ENCODE data around the gene KRT32. TPM values are rescaled to one million over a fixed set of nuclear protein-coding genes. Genes with fewer than 3 reads are reported as not detected.

The KRT32 gene
- total RNA-seq, 1 experiment from 2014 or later, result not detected

DNA sequence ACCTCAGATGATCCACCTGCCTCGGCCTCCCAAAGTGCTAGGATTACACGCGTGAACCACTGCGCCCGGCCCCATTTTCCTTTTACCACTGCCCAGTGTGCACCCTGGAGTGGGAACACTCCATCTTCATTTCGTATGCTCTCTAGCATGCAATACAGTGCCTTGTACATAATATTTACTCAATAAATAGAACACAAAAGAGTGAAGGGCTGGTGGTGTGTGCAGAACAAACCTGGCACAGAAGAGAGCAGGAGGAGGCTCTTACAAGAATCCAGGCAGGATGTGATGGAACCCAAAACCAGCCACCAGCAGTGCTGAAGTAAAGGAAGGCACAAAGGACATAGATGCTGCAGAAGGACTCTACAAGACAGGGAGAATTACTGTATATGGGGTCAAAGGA is 50.1 kb downstream of the KRT32 start:
- ChIA-PET POLR2A (ENCODE audit: low non-redundant PET) (no interaction called here), CTCF (no interaction called here)
- H3K27me3 ChIP-seq (replicated peaks; ENCODE audit: insufficient read depth, low read depth, low read length, poor library complexity), result no peaks in the 10 kb centered on the region
- no peak overlapping the region for H3K27ac ChIP-seq (ENCODE audit: low read depth, low read length, poor library complexity, severe bottlenecking)
- intact Hi-C loops (cut with micrococcal nuclease; ENCODE audit: unreplicated experiment), result no loop called here
- H3K4me3 ChIP-seq (ENCODE audit: low read depth, low read length, poor library complexity, severe bottlenecking), result no peak overlapping the region
- no peaks in the 10 kb centered on the region for H3K36me3 ChIP-seq (ENCODE audit: insufficient read depth, low read length, poor library complexity, severe bottlenecking)
- no TSS peak for BruUV-seq (replicated peaks)
- no peaks in the 10 kb centered on the region for H3K9me3 ChIP-seq (ENCODE audit: low read depth, low read length, poor library complexity, severe bottlenecking)
- TF ChIP-seq, protein P1, sequence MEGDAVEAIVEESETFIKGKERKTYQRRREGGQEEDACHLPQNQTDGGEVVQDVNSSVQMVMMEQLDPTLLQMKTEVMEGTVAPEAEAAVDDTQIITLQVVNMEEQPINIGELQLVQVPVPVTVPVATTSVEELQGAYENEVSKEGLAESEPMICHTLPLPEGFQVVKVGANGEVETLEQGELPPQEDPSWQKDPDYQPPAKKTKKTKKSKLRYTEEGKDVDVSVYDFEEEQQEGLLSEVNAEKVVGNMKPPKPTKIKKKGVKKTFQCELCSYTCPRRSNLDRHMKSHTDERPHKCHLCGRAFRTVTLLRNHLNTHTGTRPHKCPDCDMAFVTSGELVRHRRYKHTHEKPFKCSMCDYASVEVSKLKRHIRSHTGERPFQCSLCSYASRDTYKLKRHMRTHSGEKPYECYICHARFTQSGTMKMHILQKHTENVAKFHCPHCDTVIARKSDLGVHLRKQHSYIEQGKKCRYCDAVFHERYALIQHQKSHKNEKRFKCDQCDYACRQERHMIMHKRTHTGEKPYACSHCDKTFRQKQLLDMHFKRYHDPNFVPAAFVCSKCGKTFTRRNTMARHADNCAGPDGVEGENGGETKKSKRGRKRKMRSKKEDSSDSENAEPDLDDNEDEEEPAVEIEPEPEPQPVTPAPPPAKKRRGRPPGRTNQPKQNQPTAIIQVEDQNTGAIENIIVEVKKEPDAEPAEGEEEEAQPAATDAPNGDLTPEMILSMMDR (conservative IDR thresholded peaks at IDR 0.05; ENCODE audit: low read depth, low read length), result no peak
- no peak for TF ChIP-seq EZH2 (IDR thresholded peaks at IDR 0.05; ENCODE audit: borderline replicate concordance, low read depth, low read length, poor library complexity, severe bottlenecking)
- DNase-seq (ENCODE audit: low spot score), result no peak
- H3K4me1 ChIP-seq (ENCODE audit: insufficient read depth, low read length, poor library complexity, severe bottlenecking), result no peaks in the 10 kb centered on the region

DNA sequence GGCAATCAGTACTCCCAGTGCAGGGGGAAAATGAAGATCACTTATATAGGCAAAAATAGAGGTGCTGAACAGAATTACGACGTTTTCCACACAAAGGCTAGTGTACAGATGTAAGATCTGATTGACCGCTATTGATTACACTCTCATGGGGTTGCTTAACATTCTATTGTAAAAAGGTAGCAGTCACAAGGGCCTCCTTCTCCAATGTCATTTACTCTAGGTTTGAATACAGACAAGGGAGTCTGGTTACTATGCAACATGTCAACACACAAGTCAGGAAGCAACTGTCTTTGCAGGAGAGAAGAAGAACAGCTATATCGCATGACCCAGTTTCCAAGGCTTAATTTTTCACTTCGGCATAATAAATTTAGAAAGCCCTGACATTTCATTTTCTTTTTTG is 50.7 kb downstream of the KRT32 start:
- no TSS peak for BruUV-seq (replicated peaks)
- Histone ChIP-seq H3K36me3 (ENCODE audit: insufficient read depth, low read length, poor library complexity, severe bottlenecking) (no peaks in the 10 kb centered on the region), H3K27ac (ENCODE audit: low read depth, low read length, poor library complexity, severe bottlenecking) (no peak overlapping the region), H3K4me1 (ENCODE audit: insufficient read depth, low read length, poor library complexity, severe bottlenecking) (no peaks in the 10 kb centered on the region), H3K27me3 (replicated peaks; ENCODE audit: insufficient read depth, low read depth, low read length, poor library complexity) (no peaks in the 10 kb centered on the region), H3K9me3 (ENCODE audit: low read depth, low read length, poor library complexity, severe bottlenecking) (no peaks in the 10 kb centered on the region), H3K4me3 (ENCODE audit: low read depth, low read length, poor library complexity, severe bottlenecking) (no peak overlapping the region)
- ChIA-PET CTCF (no interaction called here), POLR2A (ENCODE audit: low non-redundant PET) (no interaction called here)
- intact Hi-C loops (cut with micrococcal nuclease; ENCODE audit: unreplicated experiment), result no loop called here
- no peak for DNase-seq (ENCODE audit: low spot score)
- TF ChIP-seq, protein P1 (conservative IDR thresholded peaks at IDR 0.05; ENCODE audit: low read depth, low read length), result no peak
- no peak for TF ChIP-seq EZH2 (IDR thresholded peaks at IDR 0.05; ENCODE audit: borderline replicate concordance, low read depth, low read length, poor library complexity, severe bottlenecking)

DNA sequence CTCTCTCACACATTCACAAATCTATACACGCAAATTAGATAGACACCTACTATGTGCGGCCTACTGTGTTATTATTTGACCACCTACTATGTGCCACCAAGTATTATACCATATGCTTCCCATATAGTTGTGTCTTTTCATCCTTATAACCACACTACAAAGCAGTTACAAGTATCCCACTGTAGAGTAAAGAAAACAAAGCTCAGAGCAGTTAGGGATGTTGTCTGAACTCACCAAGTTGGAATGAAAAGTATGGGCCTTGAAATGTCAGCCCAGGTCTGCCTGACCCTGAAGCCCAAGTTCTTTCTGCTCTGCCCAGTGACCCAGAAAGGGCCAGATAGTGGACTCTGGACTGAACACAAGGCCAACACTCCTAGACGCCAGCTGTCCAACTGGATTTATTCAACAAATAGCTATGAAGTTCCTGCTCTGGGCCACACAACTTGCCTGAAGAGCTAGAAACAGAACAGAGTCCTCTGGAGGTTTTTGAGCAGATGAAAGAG is 51.3 kb downstream of the KRT32 start:
- no TSS peak for BruUV-seq (replicated peaks)
- no peak for DNase-seq (ENCODE audit: low spot score)
- Histone ChIP-seq H3K27ac (ENCODE audit: low read depth, low read length, poor library complexity, severe bottlenecking) (no peak overlapping the region), H3K4me1 (ENCODE audit: insufficient read depth, low read length, poor library complexity, severe bottlenecking) (no peaks in the 10 kb centered on the region), H3K9me3 (ENCODE audit: low read depth, low read length, poor library complexity, severe bottlenecking) (no peaks in the 10 kb centered on the region), H3K4me3 (ENCODE audit: low read depth, low read length, poor library complexity, severe bottlenecking) (no peak overlapping the region), H3K36me3 (ENCODE audit: insufficient read depth, low read length, poor library complexity, severe bottlenecking) (no peaks in the 10 kb centered on the region), H3K27me3 (replicated peaks; ENCODE audit: insufficient read depth, low read depth, low read length, poor library complexity) (no peaks in the 10 kb centered on the region)
- intact Hi-C loops (cut with micrococcal nuclease; ENCODE audit: unreplicated experiment), result no loop called here
- ChIA-PET CTCF (no interaction called here), POLR2A (ENCODE audit: low non-redundant PET) (no interaction called here)
- TF ChIP-seq EZH2 (IDR thresholded peaks at IDR 0.05; ENCODE audit: borderline replicate concordance, low read depth, low read length, poor library complexity, severe bottlenecking), result no peak
- TF ChIP-seq, protein P1 (conservative IDR thresholded peaks at IDR 0.05; ENCODE audit: low read depth, low read length), result no peak
